K562 (cell line): ENCODE results near the gene PLCD1. TPM values are rescaled to one million over a fixed set of nuclear protein-coding genes. Genes with fewer than 3 reads are reported as not detected.
A peak's percentile ranks its signal among the peaks of the same experiment; 100 is the strongest.

Source experiments
- DMBX1 ChIP-seq: fragments of 250-450 bp; sonication (Bioruptor Pico); IDR thresholded peaks from 2 replicates; pipeline ENCODE4 v1.8.0; 2022; ENCODE audit warnings: inconsistent platforms, mild to moderate bottlenecking, moderate library complexity, borderline replicate concordance
- ZNF639 ChIP-seq, 2 experiments: fragments of 200-800 bp in 1 of 2; sonication (Bioruptor generic) in 1 of 2; sonication (generic) in 1 of 2; formaldehyde crosslinking in 1 of 2; IDR thresholded peaks in 1 of 2; conservative IDR thresholded peaks in 1 of 2; 2 replicates each; pipeline versions ENCODE4 v1.5.0 to v1.6.1; 2016 to 2020; ENCODE audit warnings: missing compliant biosample characterization in 1 of 2, missing genetic modification characterization in 1 of 2, missing genetic modification reagents in 1 of 2
- polyA plus RNA-seq, 8 experiments: library from polyadenylated mRNA; depleted of rRNA in 4 of 8; stranded (reverse) in 5 of 8; unstranded in 3 of 8; fragments of >200 nt; fragmentation: Nextera tagmentation in 2 of 8; fragmentation: Illumina TruSeq in 1 of 8; extraction: Ambion mirVana in 2 of 8; extraction: Trizol in 1 of 8; gene quantifications; 2 replicates each; pipeline versions ENCODE4 v1.2.1 to v1.2.3, GENCODE V29; 2011 to 2014; ENCODE audit warnings: inconsistent platforms in 1 of 8, missing spikeins in 1 of 8
- total RNA-seq, 7 experiments: library from RNA; depleted of rRNA in 6 of 7; stranded (reverse); fragments of >200 nt in 6 of 7; fragmentation: Illumina TruSeq in 2 of 7; extraction: Trizol in 2 of 7; gene quantifications; 2 replicates each; pipeline versions ENCODE4 v1.2.1 to v1.2.3, GENCODE V29; 2011 to 2021; ENCODE audit warnings: low replicate concordance in 1 of 7
- TF ChIP-seq, protein P1 (sequence below), 2 experiments: fragments of 450-650 bp; IDR thresholded peaks; 2 replicates each; pipeline ENCODE4 v1.6.1; 2018; ENCODE audit warnings: mild to moderate bottlenecking in 2 of 2, low read depth in 1 of 2; ENCODE audit not compliant: partially characterized antibody in 2 of 2
- TF ChIP-seq, protein P2 (sequence below): fragments of 200-600 bp; sonication (generic); IDR thresholded peaks from one replicate; pipeline ENCODE4 v1.6.1; 2012; ENCODE audit warnings: mild to moderate bottlenecking, low read depth, low read length, inconsistent platforms

Gene PLCD1
- total and polyA plus RNA-seq, 9 of the 15 experiments (the other 6 are each of a cell fraction or from before 2014, with no cell fraction given): 5.4 to 209 (median 116) TPM

DNA sequence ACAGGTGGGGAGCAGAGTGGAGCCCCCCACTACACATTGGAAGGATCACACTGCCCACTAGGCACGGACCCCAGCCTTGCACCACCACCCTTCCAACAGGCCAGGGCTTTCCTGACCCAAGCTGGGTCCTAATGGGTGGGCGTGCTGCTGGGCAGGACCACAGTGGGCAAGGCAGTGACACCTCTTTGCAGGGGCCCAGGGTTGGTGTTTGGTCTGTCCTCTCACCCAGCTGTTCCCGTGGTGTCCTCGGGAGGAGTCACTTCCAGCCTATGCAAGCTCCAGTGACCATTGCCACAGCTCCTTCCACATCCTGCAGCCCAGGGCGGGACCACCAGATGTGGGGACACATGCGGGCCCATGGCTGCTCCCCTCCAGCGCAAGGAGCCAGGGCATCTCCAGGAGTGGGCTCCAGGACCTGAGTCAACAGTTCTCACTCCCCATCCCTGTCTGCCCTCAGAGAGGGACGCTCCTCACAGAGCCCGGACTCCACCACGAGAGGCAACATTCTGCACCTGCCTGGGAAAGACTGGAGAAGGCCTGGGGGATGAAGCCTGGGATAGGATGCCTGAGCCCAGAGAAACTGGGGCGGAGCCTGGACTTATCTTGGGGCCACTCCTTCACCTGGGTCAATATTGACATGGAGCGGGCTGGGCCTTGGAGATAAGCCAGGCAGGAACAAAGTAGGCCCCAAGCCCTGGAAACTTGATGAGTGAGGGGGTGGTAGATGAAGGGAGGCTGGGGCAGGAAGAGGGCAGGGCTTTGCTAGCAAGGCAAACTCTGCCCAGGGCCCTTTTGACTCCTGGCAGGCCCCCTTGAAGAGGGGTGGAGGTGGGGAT, 42.7 kb downstream of the PLCD1 start (continued):
- TF ChIP-seq, protein P1, sequence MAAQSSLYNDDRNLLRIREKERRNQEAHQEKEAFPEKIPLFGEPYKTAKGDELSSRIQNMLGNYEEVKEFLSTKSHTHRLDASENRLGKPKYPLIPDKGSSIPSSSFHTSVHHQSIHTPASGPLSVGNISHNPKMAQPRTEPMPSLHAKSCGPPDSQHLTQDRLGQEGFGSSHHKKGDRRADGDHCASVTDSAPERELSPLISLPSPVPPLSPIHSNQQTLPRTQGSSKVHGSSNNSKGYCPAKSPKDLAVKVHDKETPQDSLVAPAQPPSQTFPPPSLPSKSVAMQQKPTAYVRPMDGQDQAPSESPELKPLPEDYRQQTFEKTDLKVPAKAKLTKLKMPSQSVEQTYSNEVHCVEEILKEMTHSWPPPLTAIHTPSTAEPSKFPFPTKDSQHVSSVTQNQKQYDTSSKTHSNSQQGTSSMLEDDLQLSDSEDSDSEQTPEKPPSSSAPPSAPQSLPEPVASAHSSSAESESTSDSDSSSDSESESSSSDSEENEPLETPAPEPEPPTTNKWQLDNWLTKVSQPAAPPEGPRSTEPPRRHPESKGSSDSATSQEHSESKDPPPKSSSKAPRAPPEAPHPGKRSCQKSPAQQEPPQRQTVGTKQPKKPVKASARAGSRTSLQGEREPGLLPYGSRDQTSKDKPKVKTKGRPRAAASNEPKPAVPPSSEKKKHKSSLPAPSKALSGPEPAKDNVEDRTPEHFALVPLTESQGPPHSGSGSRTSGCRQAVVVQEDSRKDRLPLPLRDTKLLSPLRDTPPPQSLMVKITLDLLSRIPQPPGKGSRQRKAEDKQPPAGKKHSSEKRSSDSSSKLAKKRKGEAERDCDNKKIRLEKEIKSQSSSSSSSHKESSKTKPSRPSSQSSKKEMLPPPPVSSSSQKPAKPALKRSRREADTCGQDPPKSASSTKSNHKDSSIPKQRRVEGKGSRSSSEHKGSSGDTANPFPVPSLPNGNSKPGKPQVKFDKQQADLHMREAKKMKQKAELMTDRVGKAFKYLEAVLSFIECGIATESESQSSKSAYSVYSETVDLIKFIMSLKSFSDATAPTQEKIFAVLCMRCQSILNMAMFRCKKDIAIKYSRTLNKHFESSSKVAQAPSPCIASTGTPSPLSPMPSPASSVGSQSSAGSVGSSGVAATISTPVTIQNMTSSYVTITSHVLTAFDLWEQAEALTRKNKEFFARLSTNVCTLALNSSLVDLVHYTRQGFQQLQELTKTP (IDR thresholded peaks at IDR 0.05; ENCODE audit: low read depth in 1 of 2, partially characterized antibody in 2 of 2): peak in 1 of 2 experiments; percentile 92
- no peak for TF ChIP-seq ZNF639 (CRISPR knock-in tag; conservative IDR thresholded peaks at IDR 0.05 in 1 of 2, IDR thresholded peaks at IDR 0.05 in 1 of 2)
- peak; percentile 82; the same call in 1 of the 2 replicates for TF ChIP-seq DMBX1 (CRISPR knock-in tag)
- TF ChIP-seq, protein P2, sequence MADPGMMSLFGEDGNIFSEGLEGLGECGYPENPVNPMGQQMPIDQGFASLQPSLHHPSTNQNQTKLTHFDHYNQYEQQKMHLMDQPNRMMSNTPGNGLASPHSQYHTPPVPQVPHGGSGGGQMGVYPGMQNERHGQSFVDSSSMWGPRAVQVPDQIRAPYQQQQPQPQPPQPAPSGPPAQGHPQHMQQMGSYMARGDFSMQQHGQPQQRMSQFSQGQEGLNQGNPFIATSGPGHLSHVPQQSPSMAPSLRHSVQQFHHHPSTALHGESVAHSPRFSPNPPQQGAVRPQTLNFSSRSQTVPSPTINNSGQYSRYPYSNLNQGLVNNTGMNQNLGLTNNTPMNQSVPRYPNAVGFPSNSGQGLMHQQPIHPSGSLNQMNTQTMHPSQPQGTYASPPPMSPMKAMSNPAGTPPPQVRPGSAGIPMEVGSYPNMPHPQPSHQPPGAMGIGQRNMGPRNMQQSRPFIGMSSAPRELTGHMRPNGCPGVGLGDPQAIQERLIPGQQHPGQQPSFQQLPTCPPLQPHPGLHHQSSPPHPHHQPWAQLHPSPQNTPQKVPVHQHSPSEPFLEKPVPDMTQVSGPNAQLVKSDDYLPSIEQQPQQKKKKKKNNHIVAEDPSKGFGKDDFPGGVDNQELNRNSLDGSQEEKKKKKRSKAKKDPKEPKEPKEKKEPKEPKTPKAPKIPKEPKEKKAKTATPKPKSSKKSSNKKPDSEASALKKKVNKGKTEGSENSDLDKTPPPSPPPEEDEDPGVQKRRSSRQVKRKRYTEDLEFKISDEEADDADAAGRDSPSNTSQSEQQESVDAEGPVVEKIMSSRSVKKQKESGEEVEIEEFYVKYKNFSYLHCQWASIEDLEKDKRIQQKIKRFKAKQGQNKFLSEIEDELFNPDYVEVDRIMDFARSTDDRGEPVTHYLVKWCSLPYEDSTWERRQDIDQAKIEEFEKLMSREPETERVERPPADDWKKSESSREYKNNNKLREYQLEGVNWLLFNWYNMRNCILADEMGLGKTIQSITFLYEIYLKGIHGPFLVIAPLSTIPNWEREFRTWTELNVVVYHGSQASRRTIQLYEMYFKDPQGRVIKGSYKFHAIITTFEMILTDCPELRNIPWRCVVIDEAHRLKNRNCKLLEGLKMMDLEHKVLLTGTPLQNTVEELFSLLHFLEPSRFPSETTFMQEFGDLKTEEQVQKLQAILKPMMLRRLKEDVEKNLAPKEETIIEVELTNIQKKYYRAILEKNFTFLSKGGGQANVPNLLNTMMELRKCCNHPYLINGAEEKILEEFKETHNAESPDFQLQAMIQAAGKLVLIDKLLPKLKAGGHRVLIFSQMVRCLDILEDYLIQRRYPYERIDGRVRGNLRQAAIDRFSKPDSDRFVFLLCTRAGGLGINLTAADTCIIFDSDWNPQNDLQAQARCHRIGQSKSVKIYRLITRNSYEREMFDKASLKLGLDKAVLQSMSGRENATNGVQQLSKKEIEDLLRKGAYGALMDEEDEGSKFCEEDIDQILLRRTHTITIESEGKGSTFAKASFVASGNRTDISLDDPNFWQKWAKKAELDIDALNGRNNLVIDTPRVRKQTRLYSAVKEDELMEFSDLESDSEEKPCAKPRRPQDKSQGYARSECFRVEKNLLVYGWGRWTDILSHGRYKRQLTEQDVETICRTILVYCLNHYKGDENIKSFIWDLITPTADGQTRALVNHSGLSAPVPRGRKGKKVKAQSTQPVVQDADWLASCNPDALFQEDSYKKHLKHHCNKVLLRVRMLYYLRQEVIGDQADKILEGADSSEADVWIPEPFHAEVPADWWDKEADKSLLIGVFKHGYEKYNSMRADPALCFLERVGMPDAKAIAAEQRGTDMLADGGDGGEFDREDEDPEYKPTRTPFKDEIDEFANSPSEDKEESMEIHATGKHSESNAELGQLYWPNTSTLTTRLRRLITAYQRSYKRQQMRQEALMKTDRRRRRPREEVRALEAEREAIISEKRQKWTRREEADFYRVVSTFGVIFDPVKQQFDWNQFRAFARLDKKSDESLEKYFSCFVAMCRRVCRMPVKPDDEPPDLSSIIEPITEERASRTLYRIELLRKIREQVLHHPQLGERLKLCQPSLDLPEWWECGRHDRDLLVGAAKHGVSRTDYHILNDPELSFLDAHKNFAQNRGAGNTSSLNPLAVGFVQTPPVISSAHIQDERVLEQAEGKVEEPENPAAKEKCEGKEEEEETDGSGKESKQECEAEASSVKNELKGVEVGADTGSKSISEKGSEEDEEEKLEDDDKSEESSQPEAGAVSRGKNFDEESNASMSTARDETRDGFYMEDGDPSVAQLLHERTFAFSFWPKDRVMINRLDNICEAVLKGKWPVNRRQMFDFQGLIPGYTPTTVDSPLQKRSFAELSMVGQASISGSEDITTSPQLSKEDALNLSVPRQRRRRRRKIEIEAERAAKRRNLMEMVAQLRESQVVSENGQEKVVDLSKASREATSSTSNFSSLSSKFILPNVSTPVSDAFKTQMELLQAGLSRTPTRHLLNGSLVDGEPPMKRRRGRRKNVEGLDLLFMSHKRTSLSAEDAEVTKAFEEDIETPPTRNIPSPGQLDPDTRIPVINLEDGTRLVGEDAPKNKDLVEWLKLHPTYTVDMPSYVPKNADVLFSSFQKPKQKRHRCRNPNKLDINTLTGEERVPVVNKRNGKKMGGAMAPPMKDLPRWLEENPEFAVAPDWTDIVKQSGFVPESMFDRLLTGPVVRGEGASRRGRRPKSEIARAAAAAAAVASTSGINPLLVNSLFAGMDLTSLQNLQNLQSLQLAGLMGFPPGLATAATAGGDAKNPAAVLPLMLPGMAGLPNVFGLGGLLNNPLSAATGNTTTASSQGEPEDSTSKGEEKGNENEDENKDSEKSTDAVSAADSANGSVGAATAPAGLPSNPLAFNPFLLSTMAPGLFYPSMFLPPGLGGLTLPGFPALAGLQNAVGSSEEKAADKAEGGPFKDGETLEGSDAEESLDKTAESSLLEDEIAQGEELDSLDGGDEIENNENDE: no peak
